HEK293 (cell line): ENCODE measurements around the gene ACER3.

Experiments
- CTCF ChIA-PET: fragments of 350-600 bp; formaldehyde crosslinking; extraction: SDS; loops from one replicate; lab custom pipeline; 2021; ENCODE audit warnings: antibody characterized with exemption; lab: Yijun Ruan, JAX
- POLR2A ChIA-PET: fragments of 300-600 bp; formaldehyde crosslinking; extraction: SDS; loops from one replicate; lab custom pipeline; 2020; ENCODE audit warnings: antibody characterized with exemption, inconsistent platforms; lab: Yijun Ruan, JAX
- H3K27ac ChIP-seq: fragments of 200-500 bp; sonication (Bioruptor generic); 2 replicates; pipeline ENCODE4 v1.5.1; 2014; ENCODE audit warnings: low read depth, low read length, control low read depth, inconsistent platforms; ENCODE audit errors: extremely low read depth
- H3K36me3 ChIP-seq, 2 experiments: fragments of 200-500 bp in 1 of 2; sonication (Bioruptor generic) in 1 of 2; 1 replicate in 1 of 2; 2 replicates in 1 of 2; pipeline ENCODE4 v1.5.1; 2014 to 2017; ENCODE audit warnings: inconsistent platforms in 2 of 2, low read length in 2 of 2; ENCODE audit not compliant: control insufficient read depth in 2 of 2, insufficient read depth in 1 of 2
- H3K4me1 ChIP-seq: fragments of 200-500 bp; sonication (Bioruptor generic); 2 replicates; pipeline ENCODE4 v1.5.1; 2014; ENCODE audit warnings: mild to moderate bottlenecking, low read length, inconsistent platforms; ENCODE audit not compliant: control insufficient read depth, insufficient read depth
- H3K4me3 ChIP-seq: 2 replicates; pipeline ENCODE4 v1.5.1; 2011; ENCODE audit warnings: low read depth, mild to moderate bottlenecking, control low read depth, low read length, moderate library complexity
- H3K9me3 ChIP-seq: fragments of 200-500 bp; sonication (Bioruptor generic); 2 replicates; pipeline ENCODE4 v1.5.1; 2014; ENCODE audit warnings: low read depth, low read length, inconsistent platforms; ENCODE audit not compliant: control insufficient read depth, insufficient read depth
- ATF2 ChIP-seq: fragments of 450-650 bp; formaldehyde crosslinking; IDR thresholded peaks from 2 replicates; pipeline ENCODE4 v1.5.1; 2016; ENCODE audit warnings: missing biosample characterization, missing genetic modification characterization, low read depth
- MYNN ChIP-seq: fragments of 450-650 bp; formaldehyde crosslinking; IDR thresholded peaks from 2 replicates; pipeline ENCODE4 v1.5.1; 2016; ENCODE audit warnings: missing biosample characterization, missing genetic modification characterization, borderline replicate concordance
- PRDM6 ChIP-seq: fragments of 450-650 bp; formaldehyde crosslinking; IDR thresholded peaks from 2 replicates; pipeline ENCODE4 v1.5.1; 2017; ENCODE audit warnings: missing biosample characterization, missing genetic modification characterization
- SP3 ChIP-seq: fragments of 450-650 bp; formaldehyde crosslinking; IDR thresholded peaks from 2 replicates; pipeline ENCODE4 v1.5.1; 2016; ENCODE audit warnings: missing biosample characterization, missing genetic modification characterization
- ZBTB1 ChIP-seq: fragments of 450-650 bp; formaldehyde crosslinking; IDR thresholded peaks from 2 replicates; pipeline ENCODE4 v1.5.1; 2016; ENCODE audit warnings: missing biosample characterization, missing genetic modification characterization
- ZBTB7A ChIP-seq: fragments of 450-650 bp; formaldehyde crosslinking; IDR thresholded peaks from 2 replicates; pipeline ENCODE4 v1.5.1; 2016; ENCODE audit warnings: low read depth, missing biosample characterization, missing genetic modification characterization
- ZFHX2 ChIP-seq: fragments of 450-650 bp; formaldehyde crosslinking; conservative IDR thresholded peaks from 2 replicates; pipeline ENCODE4 v1.5.1; 2016; ENCODE audit warnings: missing biosample characterization, missing genetic modification characterization
- ZNF133 ChIP-seq: fragments of 450-650 bp; formaldehyde crosslinking; IDR thresholded peaks from 2 replicates; pipeline ENCODE4 v1.5.1; 2016; ENCODE audit warnings: missing biosample characterization, missing genetic modification characterization
- ZNF140 ChIP-seq: fragments of 450-650 bp; formaldehyde crosslinking; IDR thresholded peaks from 2 replicates; pipeline ENCODE4 v1.5.1; 2016; ENCODE audit warnings: missing biosample characterization, missing genetic modification characterization
- ZNF248 ChIP-seq: fragments of 450-650 bp; formaldehyde crosslinking; IDR thresholded peaks from 2 replicates; pipeline ENCODE4 v1.5.1; 2017; ENCODE audit warnings: missing biosample characterization, missing genetic modification characterization
- ZNF37A ChIP-seq: fragments of 450-650 bp; IDR thresholded peaks from 2 replicates; pipeline ENCODE4 v1.5.1; 2018; ENCODE audit warnings: missing biosample characterization, missing genetic modification characterization
- ZNF391 ChIP-seq: fragments of 450-650 bp; formaldehyde crosslinking; IDR thresholded peaks from 2 replicates; pipeline ENCODE4 v1.5.1; 2016; ENCODE audit warnings: low read depth, missing biosample characterization, missing genetic modification characterization, borderline replicate concordance
- ZNF530 ChIP-seq: fragments of 450-650 bp; formaldehyde crosslinking; IDR thresholded peaks from 2 replicates; pipeline ENCODE4 v1.5.1; 2016; ENCODE audit warnings: low read depth, missing biosample characterization, missing genetic modification characterization
- ZNF571 ChIP-seq: fragments of 450-650 bp; formaldehyde crosslinking; IDR thresholded peaks from 2 replicates; pipeline ENCODE4 v1.5.0; 2017; ENCODE audit warnings: missing biosample characterization, missing genetic modification characterization
- ZNF629 ChIP-seq: fragments of 450-650 bp; formaldehyde crosslinking; IDR thresholded peaks from 2 replicates; pipeline ENCODE4 v1.5.1; 2017; ENCODE audit warnings: missing biosample characterization, missing genetic modification characterization
- ZNF658 ChIP-seq: fragments of 450-650 bp; formaldehyde crosslinking; IDR thresholded peaks from 2 replicates; pipeline ENCODE4; 2016; ENCODE audit warnings: missing biosample characterization, missing genetic modification characterization
- ZNF704 ChIP-seq: fragments of 450-650 bp; formaldehyde crosslinking; IDR thresholded peaks from 2 replicates; pipeline ENCODE4 v1.5.1; 2016; ENCODE audit warnings: missing biosample characterization, missing genetic modification characterization
- ZNF792 ChIP-seq: fragments of 450-650 bp; formaldehyde crosslinking; IDR thresholded peaks from 2 replicates; pipeline ENCODE4 v1.5.1; 2016; ENCODE audit warnings: missing biosample characterization, missing genetic modification characterization
- ZNF830 ChIP-seq: fragments of 450-650 bp; IDR thresholded peaks from 2 replicates; pipeline ENCODE4 v1.5.0; 2018; ENCODE audit warnings: missing biosample characterization, missing genetic modification characterization, low read depth, mild to moderate bottlenecking, moderate library complexity
- ZNF843 ChIP-seq: fragments of 450-650 bp; formaldehyde crosslinking; IDR thresholded peaks from 2 replicates; pipeline ENCODE4 v1.5.1; 2016; ENCODE audit warnings: missing biosample characterization, missing genetic modification characterization

Gene ACER3

GRCh38 chr11:77063861-77064260 lies 203.1 kb downstream of the ACER3 start (continued):
- TF ChIP-seq ZNF658 (tag by site-specific recombination) (no peak), ZBTB7A (tag by site-specific recombination) (no peak), ZNF37A (tag by site-specific recombination) (no peak), ZNF571 (tag by site-specific recombination) (no peak), MYNN (no peak), ZNF843 (tag by site-specific recombination) (no peak), ZNF133 (tag by site-specific recombination) (no peak)

GRCh38 chr11:77064648-77065217 lies 204.0 kb downstream of the ACER3 start:
- TF ChIP-seq ZNF140 (tag by site-specific recombination): no peak
- TF ChIP-seq ZNF629 (tag by site-specific recombination): no peak
- TF ChIP-seq ZNF530 (tag by site-specific recombination): no peak
- no peak for TF ChIP-seq ZBTB1
- TF ChIP-seq ZFHX2 (tag by site-specific recombination): no peak
- no peak for TF ChIP-seq ZNF248 (tag by site-specific recombination)
- TF ChIP-seq ZNF792 (tag by site-specific recombination): no peak
- no peak for TF ChIP-seq ATF2 (tag by site-specific recombination)
- no peak for TF ChIP-seq PRDM6
- TF ChIP-seq ZNF704 (tag by site-specific recombination): no peak
- TF ChIP-seq ZNF830 (tag by site-specific recombination): no peak
- TF ChIP-seq, all 188 proteins: peak for 0
- Histone ChIP-seq H3K36me3 (no peaks in the 10 kb centered on the region), H3K4me1 (no peaks in the 10 kb centered on the region), H3K27ac (no peak overlapping the region), H3K4me3 (no peak overlapping the region), H3K9me3 (no peaks in the 10 kb centered on the region)
- ChIA-PET CTCF (interaction anchor here (1.4 to 2.2 kb wide), 3 partner anchors 17 to 26 kb away, joined by 8 to 14 read pairs (median 14); no protein-coding TSS in a partner anchor), POLR2A (no interaction called here)

- ChIA-PET CTCF (interaction anchor here (0.5 to 2.2 kb wide), 5 partner anchors 18 to 809 kb away, joined by 3 to 14 read pairs (median 3); no protein-coding TSS in a partner anchor), POLR2A (no interaction called here)
- Histone ChIP-seq H3K4me3 (no peak overlapping the region), H3K36me3 (no peaks in the 10 kb centered on the region), H3K27ac (no peak overlapping the region), H3K9me3 (no peaks in the 10 kb centered on the region), H3K4me1 (no peaks in the 10 kb centered on the region)
- TF ChIP-seq ZFHX2 (tag by site-specific recombination) (0 out of 2 replicates have a peak, but pooled peaks have one; percentile 11), SP3 (tag by site-specific recombination) (no peak), ZNF391 (no peak)
Observed at GRCh38 chr11:77065878-77066228, 205.1 kb downstream of the ACER3 start.
